AG04450 (cell line): Measurements from ENCODE around the gene C19orf81. TPM values are rescaled to one million over a fixed set of nuclear protein-coding genes. Genes with fewer than 3 reads are reported as not detected.

Source experiments
- CTCF ChIA-PET: fragments of 300-600, 350-600 bp; formaldehyde crosslinking; extraction: SDS; loops from one replicate; lab custom pipeline; 2022; ENCODE audit warnings: antibody characterized with exemption, inconsistent platforms; lab: Charles Lee
- POLR2A ChIA-PET: fragments of 350-600 bp; formaldehyde crosslinking; extraction: SDS; loops from one replicate; lab custom pipeline; 2021; ENCODE audit warnings: antibody characterized with exemption, inconsistent platforms; lab: Yijun Ruan, JAX
- DNase-seq: peaks from one replicate; pipeline ENCODE4 v3.0.0-alpha.2; 2011; ENCODE audit warnings: low read depth, low spot score
- H3K27ac ChIP-seq: one replicate; pipeline ENCODE4 v1.5.1; 2012; ENCODE audit warnings: low read depth, low read length, control low read depth
- H3K27me3 ChIP-seq: one replicate; pipeline ENCODE4 v1.6.0; 2012; ENCODE audit warnings: low read length; ENCODE audit not compliant: control insufficient read depth, insufficient read depth
- H3K4me3 ChIP-seq: 2 replicates; pipeline ENCODE4 v1.5.1; 2011; ENCODE audit warnings: mild to moderate bottlenecking, low read depth, low read length, control low read depth
- H3K9me3 ChIP-seq: 2 replicates; pipeline ENCODE4 v1.5.1; 2012; ENCODE audit warnings: low read length; ENCODE audit not compliant: control insufficient read depth, insufficient read depth
- CTCF ChIP-seq: IDR thresholded peaks from 2 replicates; pipeline ENCODE4 v1.5.1; 2011; ENCODE audit warnings: low read depth, low read length, control low read depth, inconsistent platforms
- polyA plus RNA-seq: library from polyadenylated mRNA; depleted of rRNA; stranded (reverse); fragments of >200 nt; gene quantifications from 2 replicates; pipeline ENCODE4 v1.2.3, GENCODE V29; 2011

C19orf81 gene
- polyA plus RNA-seq, 1 experiment: not detected

DNA sequence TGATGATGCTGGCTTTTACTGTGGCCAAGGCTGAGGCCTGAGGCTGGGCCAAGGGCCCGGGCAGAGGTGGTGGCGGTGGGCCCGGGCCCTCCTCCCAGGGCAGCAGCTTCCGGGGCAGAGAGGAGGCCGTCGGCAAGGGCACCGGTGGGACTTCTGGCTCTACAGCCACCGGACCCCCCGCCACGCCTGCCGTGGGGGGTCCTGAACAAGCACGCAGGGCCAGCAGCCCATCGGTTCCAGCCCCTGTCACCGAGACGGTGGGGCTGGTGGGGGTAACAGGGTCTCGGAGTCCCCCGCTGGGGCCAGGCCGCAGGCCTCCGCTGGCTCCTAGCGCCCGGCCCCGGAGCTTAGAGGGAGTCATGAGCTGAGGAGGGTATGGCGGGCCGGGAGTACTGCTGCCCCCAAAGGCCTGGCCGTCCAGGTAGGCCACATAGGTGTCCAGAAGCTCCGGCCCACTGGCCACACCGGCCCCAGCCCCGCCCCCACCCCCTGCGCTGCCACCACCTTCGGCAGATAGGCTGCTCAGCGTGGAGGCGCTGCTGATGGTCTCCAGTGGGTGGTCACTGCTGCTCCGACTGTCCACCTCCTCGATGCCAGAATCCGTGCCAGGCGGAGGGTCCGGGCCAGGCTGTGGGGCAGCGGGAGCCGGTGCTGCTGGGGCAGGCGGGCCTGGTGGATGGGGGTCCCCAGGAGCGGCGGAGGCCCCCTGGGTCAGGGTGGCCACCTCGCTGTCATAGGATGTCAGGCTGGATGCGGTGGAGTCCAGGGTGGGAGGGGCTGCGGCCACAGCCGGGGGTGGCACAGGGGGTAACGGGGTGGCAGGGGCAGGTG lies 17.3 kb downstream of the C19orf81 start:
- Histone ChIP-seq H3K27me3 (peaks cover 33% of the 10 kb centered on the region), H3K9me3 (peaks cover 7% of the 10 kb centered on the region), H3K27ac (no peak overlapping the region), H3K4me3 (no peak overlapping the region)
- ChIA-PET POLR2A (no interaction called here), CTCF (interaction anchor here (0.7 kb wide), 1 partner anchor 117 kb away, joined by 3 read pairs; no protein-coding TSS in a partner anchor)
- no peak for DNase-seq
- TF ChIP-seq CTCF: no peak

DNA sequence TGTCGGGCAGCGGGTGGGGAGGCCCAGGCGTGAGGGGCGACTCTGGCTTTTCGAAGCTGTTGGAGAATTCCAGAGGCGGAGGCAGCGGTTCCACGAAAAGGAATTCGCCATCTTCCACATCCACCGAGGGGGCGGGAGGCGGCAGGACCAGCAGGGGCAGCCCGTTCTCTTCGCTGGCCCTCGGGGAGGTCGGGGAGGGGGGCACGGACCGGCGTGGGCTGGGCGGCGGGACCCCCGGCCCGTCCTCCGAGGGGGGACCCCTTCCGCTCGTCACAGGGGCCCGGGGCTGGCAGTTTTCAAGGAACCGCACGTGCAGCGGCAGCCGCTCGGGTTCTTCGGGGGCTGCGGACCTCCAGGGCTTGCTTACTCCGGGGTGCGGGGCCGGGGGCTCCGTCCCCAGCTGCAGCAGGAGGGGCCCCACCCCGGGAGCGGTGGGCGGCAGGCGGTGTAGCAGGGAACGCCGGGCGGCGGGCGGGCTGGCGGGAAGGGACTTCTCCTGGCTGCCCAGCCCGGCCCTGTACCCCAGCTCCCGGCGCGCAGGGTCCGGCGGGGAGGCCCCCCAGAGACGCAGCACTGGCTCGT lies 18.0 kb downstream of the C19orf81 start:
- Histone ChIP-seq H3K27me3 (peaks cover 33% of the 10 kb centered on the region), H3K4me3 (no peak overlapping the region), H3K9me3 (peaks cover 7% of the 10 kb centered on the region), H3K27ac (no peak overlapping the region)
- no peak for TF ChIP-seq CTCF
- ChIA-PET CTCF (no interaction called here), POLR2A (no interaction called here)
- DNase-seq: no peak

- ChIA-PET CTCF (interaction anchor here (0.9 kb wide), 1 partner anchor 116 kb away, joined by 3 read pairs; no protein-coding TSS in a partner anchor), POLR2A (no interaction called here)
- Histone ChIP-seq H3K27me3 (peaks cover 37% of the 10 kb centered on the region), H3K27ac (no peak overlapping the region), H3K9me3 (peaks cover 7% of the 10 kb centered on the region), H3K4me3 (no peak overlapping the region)
- no peak for TF ChIP-seq CTCF
- DNase-seq: no peak
Observed at GRCh38 chr19:50667759-50668231, 18.6 kb downstream of the C19orf81 start.

DNA sequence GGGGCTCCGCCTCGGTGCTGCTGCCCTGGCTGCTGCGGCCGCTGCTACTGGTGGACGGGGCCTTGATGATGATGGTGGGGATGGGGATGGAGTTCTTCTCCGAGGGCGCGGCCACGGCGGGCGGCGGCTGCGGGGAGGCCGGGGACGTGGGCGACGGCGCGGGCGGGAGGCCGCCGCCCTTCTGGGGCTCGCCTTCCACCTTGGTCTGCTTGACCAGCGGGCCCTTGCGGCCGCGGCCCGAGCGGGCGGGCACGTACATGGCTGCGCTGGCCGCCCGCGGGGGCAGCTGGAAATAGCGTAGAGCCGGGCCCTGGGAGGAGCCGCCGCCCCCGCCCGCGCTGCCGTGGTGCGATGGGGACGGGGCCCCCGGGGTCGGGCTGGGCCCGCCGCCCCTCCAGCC lies 19.2 kb downstream of the C19orf81 start:
- no peak for TF ChIP-seq CTCF
- POLR2A ChIA-PET: no interaction called here

GRCh38 chr19:50668879-50669278 lies 19.6 kb downstream of the C19orf81 start:
- no peak overlapping the region for H3K27ac ChIP-seq
- no peak for TF ChIP-seq CTCF
- H3K4me3 ChIP-seq: no peak overlapping the region
- CTCF ChIA-PET: interaction anchor here (0.6 to 2.7 kb wide), 15 partner anchors 9 to 253 kb away, joined by 3 to 40 read pairs (median 6); partner anchors contain the start of genes ACP4 and CLEC11A
- peaks cover 40% of the 10 kb centered on the region for H3K27me3 ChIP-seq
- H3K9me3 ChIP-seq: peaks cover 7% of the 10 kb centered on the region
- POLR2A ChIA-PET: no interaction called here
- no peak for DNase-seq

More for the DNA sequence above, 19.2 kb downstream of the C19orf81 start:
- H3K27ac ChIP-seq: no peak overlapping the region
- no peak overlapping the region for H3K4me3 ChIP-seq
- DNase-seq: no peak
- H3K9me3 ChIP-seq: peaks cover 7% of the 10 kb centered on the region
- CTCF ChIA-PET: interaction anchor here (0.9 kb wide), 1 partner anchor 116 kb away, joined by 3 read pairs; no protein-coding TSS in a partner anchor
- H3K27me3 ChIP-seq: peaks cover 40% of the 10 kb centered on the region
